NCI-H1417 treated with DMSO at 0.1 percent for 48 hours (cell line): ENCODE measurements around the gene POTEB2.
"Not testable (repeated sequence)": the region's sequence is repeated elsewhere in the genome, so short reads cannot be mapped to it uniquely, and the experiment has no call there.

ENCODE experiments used
- DNase-seq: peaks from one replicate; lab custom pipeline; 2025; lab: John Stamatoyannopoulos, UW

POTEB2 gene

GRCh38 chr15:20866214-20866613 lies at the start of gene POTEB2:
Gene POTEB2 (minus strand): TSS chr15:20866314. CDS start chr15:20866281, 33 bp downstream.
- not testable (repeated sequence) for DNase-seq

DNA sequence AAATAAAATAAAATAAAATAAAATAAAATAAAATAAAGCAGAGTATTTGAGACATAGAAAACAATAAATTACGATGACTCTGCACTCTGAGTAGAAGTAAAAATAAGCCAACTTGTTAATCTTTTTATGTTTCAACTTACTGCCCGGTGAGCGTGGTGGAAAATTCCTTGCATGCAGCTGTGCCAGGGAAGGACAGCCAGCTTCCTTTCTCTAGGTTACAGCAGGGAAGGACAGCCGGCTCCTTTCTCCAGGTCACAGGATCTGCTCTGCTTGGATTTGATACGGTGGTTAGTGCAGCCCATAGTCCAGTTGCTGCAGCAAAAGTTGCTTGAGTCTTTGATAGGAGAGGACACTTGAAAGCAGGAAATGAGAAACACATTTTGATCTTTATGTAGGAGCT lies 13.8 kb upstream of the POTEB2 start:
- DNase-seq, result not testable (repeated sequence)

GRCh38 chr15:20878464-20878863 lies 12.3 kb upstream of the POTEB2 start:
- DNase-seq, result not testable (repeated sequence)

DNA sequence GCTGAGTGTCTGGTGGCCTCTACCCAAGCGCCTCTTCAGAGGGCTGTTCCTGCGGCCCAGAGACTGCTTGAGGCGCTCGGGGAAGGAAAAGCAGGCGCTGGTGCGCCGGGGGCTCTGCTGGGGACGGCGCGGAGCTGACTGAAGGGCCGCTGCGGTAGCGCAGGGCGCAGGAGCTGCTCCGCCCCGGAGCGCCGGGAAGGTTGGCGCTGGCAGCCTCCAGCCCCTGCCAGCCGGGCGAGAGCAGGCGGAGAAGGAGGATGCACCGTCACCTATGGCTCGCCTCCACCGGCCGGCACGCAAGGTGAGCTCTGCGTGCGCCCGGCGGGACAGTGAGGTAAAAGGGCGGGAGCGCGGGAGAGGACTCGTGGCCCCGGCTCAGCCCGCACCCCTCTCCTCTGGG lies 11.7 kb upstream of the POTEB2 start:
- not testable (repeated sequence) for DNase-seq
